ENCODE results near the gene MBNL1. TPM values are rescaled to one million over a fixed set of nuclear protein-coding genes. Genes with fewer than 3 reads are reported as not detected.

MBNL1 gene
- total RNA-seq, 2 experiments from 2014 or later = 163 to 174 TPM

GRCh38 chr3:152511904-152512303 is 243.2 kb downstream of the MBNL1 start:
- no peak for TF ChIP-seq EZH2phosphoT487 (IDR thresholded peaks at IDR 0.05; ENCODE audit: borderline replicate concordance, low read depth, low read length)
- no peak for TF ChIP-seq CTCF (conservative IDR thresholded peaks at IDR 0.05; ENCODE audit: low read length)
- H3K36me3 ChIP-seq (ENCODE audit: insufficient read depth, low read length) = no peaks in the 10 kb centered on the region
- no peaks in the 10 kb centered on the region for H3K9me2 ChIP-seq (ENCODE audit: insufficient read depth, low read length)
- POLR2A ChIA-PET = interaction anchor here (0.8 to 1.9 kb wide), 2 partner anchors 19 to 21 kb away, joined by 4 to 6 read pairs; no protein-coding TSS in a partner anchor
- H2AFZ ChIP-seq (ENCODE audit: low read length) = no peak overlapping the region
- H3K4me2 ChIP-seq (ENCODE audit: low read length) = peak overlapping the region; percentile 21; the same call in 1 of the 2 replicates
- no peaks in the 10 kb centered on the region for H3K4me1 ChIP-seq (ENCODE audit: insufficient read depth, low read length, poor library complexity, severe bottlenecking)
- H3K27ac ChIP-seq (ENCODE audit: low read depth, low read length, poor library complexity, severe bottlenecking) = no peak overlapping the region
- no TSS peak for BruUV-seq (replicated peaks)
- CTCF ChIA-PET (ENCODE audit: unreplicated experiment) = no interaction called here
- no peak for DNase-seq (ENCODE audit: low spot score)
- no peaks in the 10 kb centered on the region for H3K79me2 ChIP-seq (ENCODE audit: insufficient read depth, low read depth, low read length)
- intact Hi-C loops (cut with micrococcal nuclease; ENCODE audit: unreplicated experiment) = no loop called here
- H4K20me1 ChIP-seq (ENCODE audit: insufficient read depth, low read length) = no peaks in the 10 kb centered on the region
- H3K9me3 ChIP-seq (ENCODE audit: low read length) = no peaks in the 10 kb centered on the region
- H3K4me3 ChIP-seq (ENCODE audit: low read depth, low read length, poor library complexity, severe bottlenecking) = no peak overlapping the region

- Histone ChIP-seq H3K27ac (ENCODE audit: low read depth, low read length, poor library complexity, severe bottlenecking) (no peak overlapping the region), H3K9me3 (ENCODE audit: low read length) (no peaks in the 10 kb centered on the region), H2AFZ (ENCODE audit: low read length) (no peak overlapping the region), H3K79me2 (ENCODE audit: insufficient read depth, low read depth, low read length) (no peaks in the 10 kb centered on the region), H4K20me1 (ENCODE audit: insufficient read depth, low read length) (no peaks in the 10 kb centered on the region), H3K4me3 (ENCODE audit: low read depth, low read length, poor library complexity, severe bottlenecking) (no peak overlapping the region), H3K9me2 (ENCODE audit: insufficient read depth, low read length) (no peaks in the 10 kb centered on the region), H3K4me2 (ENCODE audit: low read length) (no peak overlapping the region), H3K4me1 (ENCODE audit: insufficient read depth, low read length, poor library complexity, severe bottlenecking) (no peaks in the 10 kb centered on the region), H3K36me3 (ENCODE audit: insufficient read depth, low read length) (no peaks in the 10 kb centered on the region)
- intact Hi-C loops (cut with micrococcal nuclease; ENCODE audit: unreplicated experiment) = no loop called here
- BruUV-seq (replicated peaks) = no TSS peak
- TF ChIP-seq EZH2phosphoT487 (IDR thresholded peaks at IDR 0.05; ENCODE audit: borderline replicate concordance, low read depth, low read length) (no peak), CTCF (conservative IDR thresholded peaks at IDR 0.05; ENCODE audit: low read length) (no peak)
- CTCF ChIA-PET (ENCODE audit: unreplicated experiment) = no interaction called here
- POLR2A ChIA-PET = interaction anchor here (0.6 to 1.9 kb wide), 6 partner anchors 11 to 465 kb away, joined by 3 to 6 read pairs (median 4); no protein-coding TSS in a partner anchor
- DNase-seq (ENCODE audit: low spot score) = no peak
These were observed 244.7 kb downstream of the MBNL1 start for GRCh38 chr3:152513301-152513960.

Small RNA genes within 50 kb of the gene (small RNA-seq; reads per million reads assigned to genes)
- not detected for gene RF00019
